ENCODE measurements around the gene S100A13. TPM values are rescaled to one million over a fixed set of nuclear protein-coding genes. Genes with fewer than 3 reads are reported as not detected.

S100A13 gene
- total and polyA plus RNA-seq, 10 of the 15 experiments (the other 5 are each of a cell fraction or from before 2014, with no cell fraction given): 5.7 to 30.9 (median 9.1) TPM

DNA sequence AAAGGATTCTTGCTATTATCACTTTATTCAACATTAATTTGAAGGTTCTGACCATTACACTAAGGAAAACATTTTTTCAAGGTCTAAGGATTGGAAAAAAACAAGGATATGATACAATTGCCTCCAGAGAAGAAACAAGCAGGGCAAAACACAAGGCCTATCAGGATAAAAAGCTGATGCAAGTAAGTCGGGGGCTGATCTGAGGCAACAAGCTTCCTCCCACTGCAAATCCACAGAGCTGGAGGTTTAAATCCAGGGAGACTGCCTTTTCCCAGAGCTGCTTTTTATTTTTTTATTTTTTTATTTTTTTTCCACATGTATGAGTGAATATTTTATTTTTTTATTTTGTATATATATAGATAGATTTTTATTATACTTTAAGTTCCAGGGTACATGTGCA lies 42.3 kb downstream of the S100A13 start:
- no peak overlapping the region for H3K9ac ChIP-seq (ENCODE audit: control insufficient read depth, insufficient read depth, low read length)
- no peaks in the 10 kb centered on the region for H3K9me3 ChIP-seq (replicated peaks; ENCODE audit: control insufficient read depth, insufficient read depth, low read length)
- no peak overlapping the region for H3K4me2 ChIP-seq (ENCODE audit: control insufficient read depth, insufficient read depth)
- H3K4me3 ChIP-seq: no peak overlapping the region
- in situ Hi-C loops (cut with MboI) (no loop called here), intact Hi-C loops (cut with micrococcal nuclease; ENCODE audit: unreplicated experiment) (no loop called here)
- TF ChIP-seq, protein P1, sequence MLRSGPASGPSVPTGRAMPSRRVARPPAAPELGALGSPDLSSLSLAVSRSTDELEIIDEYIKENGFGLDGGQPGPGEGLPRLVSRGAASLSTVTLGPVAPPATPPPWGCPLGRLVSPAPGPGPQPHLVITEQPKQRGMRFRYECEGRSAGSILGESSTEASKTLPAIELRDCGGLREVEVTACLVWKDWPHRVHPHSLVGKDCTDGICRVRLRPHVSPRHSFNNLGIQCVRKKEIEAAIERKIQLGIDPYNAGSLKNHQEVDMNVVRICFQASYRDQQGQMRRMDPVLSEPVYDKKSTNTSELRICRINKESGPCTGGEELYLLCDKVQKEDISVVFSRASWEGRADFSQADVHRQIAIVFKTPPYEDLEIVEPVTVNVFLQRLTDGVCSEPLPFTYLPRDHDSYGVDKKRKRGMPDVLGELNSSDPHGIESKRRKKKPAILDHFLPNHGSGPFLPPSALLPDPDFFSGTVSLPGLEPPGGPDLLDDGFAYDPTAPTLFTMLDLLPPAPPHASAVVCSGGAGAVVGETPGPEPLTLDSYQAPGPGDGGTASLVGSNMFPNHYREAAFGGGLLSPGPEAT (IDR thresholded peaks at IDR 0.05; ENCODE audit: low read depth): no peak
- TF ChIP-seq CBX5 (IDR thresholded peaks at IDR 0.05; ENCODE audit: low read depth) (no peak), SPI1 (IDR thresholded peaks at IDR 0.05; ENCODE audit: borderline replicate concordance, insufficient read depth, low read depth, low read length) (no peak), EP300 (IDR thresholded peaks at IDR 0.05; ENCODE audit: borderline replicate concordance in 1 of 2, control insufficient read depth in 1 of 2, low read depth in 2 of 2, low read length in 2 of 2) (no peak), RFX5 (IDR thresholded peaks at IDR 0.05; ENCODE audit: low read depth, low read length) (no peak), SMAD1 (IDR thresholded peaks at IDR 0.05; ENCODE audit: low read depth, partially characterized antibody) (no peak), NFYB (IDR thresholded peaks at IDR 0.05; ENCODE audit: insufficient read depth, low read depth, low read length) (no peak), MYB (IDR thresholded peaks at IDR 0.05; ENCODE audit: borderline replicate concordance, low read depth, low read length) (no peak)
- TF ChIP-seq, protein P2, sequence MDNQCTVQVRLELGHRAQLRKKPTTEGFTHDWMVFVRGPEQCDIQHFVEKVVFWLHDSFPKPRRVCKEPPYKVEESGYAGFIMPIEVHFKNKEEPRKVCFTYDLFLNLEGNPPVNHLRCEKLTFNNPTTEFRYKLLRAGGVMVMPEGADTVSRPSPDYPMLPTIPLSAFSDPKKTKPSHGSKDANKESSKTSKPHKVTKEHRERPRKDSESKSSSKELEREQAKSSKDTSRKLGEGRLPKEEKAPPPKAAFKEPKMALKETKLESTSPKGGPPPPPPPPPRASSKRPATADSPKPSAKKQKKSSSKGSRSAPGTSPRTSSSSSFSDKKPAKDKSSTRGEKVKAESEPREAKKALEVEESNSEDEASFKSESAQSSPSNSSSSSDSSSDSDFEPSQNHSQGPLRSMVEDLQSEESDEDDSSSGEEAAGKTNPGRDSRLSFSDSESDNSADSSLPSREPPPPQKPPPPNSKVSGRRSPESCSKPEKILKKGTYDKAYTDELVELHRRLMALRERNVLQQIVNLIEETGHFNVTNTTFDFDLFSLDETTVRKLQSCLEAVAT (IDR thresholded peaks at IDR 0.05): no peak
- TF ChIP-seq, protein P3, sequence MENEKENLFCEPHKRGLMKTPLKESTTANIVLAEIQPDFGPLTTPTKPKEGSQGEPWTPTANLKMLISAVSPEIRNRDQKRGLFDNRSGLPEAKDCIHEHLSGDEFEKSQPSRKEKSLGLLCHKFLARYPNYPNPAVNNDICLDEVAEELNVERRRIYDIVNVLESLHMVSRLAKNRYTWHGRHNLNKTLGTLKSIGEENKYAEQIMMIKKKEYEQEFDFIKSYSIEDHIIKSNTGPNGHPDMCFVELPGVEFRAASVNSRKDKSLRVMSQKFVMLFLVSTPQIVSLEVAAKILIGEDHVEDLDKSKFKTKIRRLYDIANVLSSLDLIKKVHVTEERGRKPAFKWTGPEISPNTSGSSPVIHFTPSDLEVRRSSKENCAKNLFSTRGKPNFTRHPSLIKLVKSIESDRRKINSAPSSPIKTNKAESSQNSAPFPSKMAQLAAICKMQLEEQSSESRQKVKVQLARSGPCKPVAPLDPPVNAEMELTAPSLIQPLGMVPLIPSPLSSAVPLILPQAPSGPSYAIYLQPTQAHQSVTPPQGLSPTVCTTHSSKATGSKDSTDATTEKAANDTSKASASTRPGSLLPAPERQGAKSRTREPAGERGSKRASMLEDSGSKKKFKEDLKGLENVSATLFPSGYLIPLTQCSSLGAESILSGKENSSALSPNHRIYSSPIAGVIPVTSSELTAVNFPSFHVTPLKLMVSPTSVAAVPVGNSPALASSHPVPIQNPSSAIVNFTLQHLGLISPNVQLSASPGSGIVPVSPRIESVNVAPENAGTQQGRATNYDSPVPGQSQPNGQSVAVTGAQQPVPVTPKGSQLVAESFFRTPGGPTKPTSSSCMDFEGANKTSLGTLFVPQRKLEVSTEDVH (IDR thresholded peaks at IDR 0.05; ENCODE audit: low read depth, partially characterized antibody): no peak
- TF ChIP-seq, protein P4, sequence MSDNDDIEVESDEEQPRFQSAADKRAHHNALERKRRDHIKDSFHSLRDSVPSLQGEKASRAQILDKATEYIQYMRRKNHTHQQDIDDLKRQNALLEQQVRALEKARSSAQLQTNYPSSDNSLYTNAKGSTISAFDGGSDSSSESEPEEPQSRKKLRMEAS (IDR thresholded peaks at IDR 0.05; ENCODE audit: low read depth, low read length): no peak
- TF ChIP-seq, protein P5, sequence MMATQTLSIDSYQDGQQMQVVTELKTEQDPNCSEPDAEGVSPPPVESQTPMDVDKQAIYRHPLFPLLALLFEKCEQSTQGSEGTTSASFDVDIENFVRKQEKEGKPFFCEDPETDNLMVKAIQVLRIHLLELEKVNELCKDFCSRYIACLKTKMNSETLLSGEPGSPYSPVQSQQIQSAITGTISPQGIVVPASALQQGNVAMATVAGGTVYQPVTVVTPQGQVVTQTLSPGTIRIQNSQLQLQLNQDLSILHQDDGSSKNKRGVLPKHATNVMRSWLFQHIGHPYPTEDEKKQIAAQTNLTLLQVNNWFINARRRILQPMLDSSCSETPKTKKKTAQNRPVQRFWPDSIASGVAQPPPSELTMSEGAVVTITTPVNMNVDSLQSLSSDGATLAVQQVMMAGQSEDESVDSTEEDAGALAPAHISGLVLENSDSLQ (IDR thresholded peaks at IDR 0.05): no peak
- no peak overlapping the region for H2AFZ ChIP-seq (ENCODE audit: control insufficient read depth, low read depth, low read length)
- no peaks in the 10 kb centered on the region for H3K27me3 ChIP-seq (replicated peaks in 1 of 2; ENCODE audit: control insufficient read depth in 2 of 2, insufficient read depth in 2 of 2, low read length in 1 of 2)
- no peaks in the 10 kb centered on the region for H4K20me1 ChIP-seq (ENCODE audit: control insufficient read depth, insufficient read depth)
- 39% methylated on average over 1 of the region's 1 CpG for WGBS (ENCODE audit: insufficient coverage, insufficient replicate concordance, low lambda C conversion rate, missing lambda C conversion rate)
- POLR2A ChIA-PET: no interaction called here
- BruUV-seq (replicated peaks): no TSS peak
- H3K36me3 ChIP-seq (ENCODE audit: control insufficient read depth in 2 of 2, insufficient read depth in 2 of 2, low read length in 1 of 2): no peaks in the 10 kb centered on the region
- ATAC-seq (no peak), DNase-seq (ENCODE audit: low read depth, low spot score) (no peak), FAIRE-seq (no peak)
- no peaks in the 10 kb centered on the region for H3K79me2 ChIP-seq (ENCODE audit: control insufficient read depth, insufficient read depth, low read length)
- no peak overlapping the region for H3K27ac ChIP-seq (ENCODE audit: control insufficient read depth, insufficient read depth)
- no peaks in the 10 kb centered on the region for H3K4me1 ChIP-seq (ENCODE audit: control insufficient read depth, insufficient read depth, low read length)
- RAD21 ChIA-PET (ENCODE audit: unreplicated experiment): interaction anchor here (0.7 to 1.9 kb wide), 4 partner anchors 14 to 50 kb away, joined by 3 to 6 read pairs (median 4); partner anchors contain the start of gene S100A14
- CTCF ChIA-PET: interaction anchor here (0.6 to 1.9 kb wide), 5 partner anchors 13 to 405 kb away, joined by 3 to 8 read pairs (median 4); partner anchors contain the start of gene S100A13
- SMC1A ChIA-PET (ENCODE audit: uncharacterized antibody, unreplicated experiment): interaction anchor here (0.9 to 1.8 kb wide), 5 partner anchors 9 to 164 kb away, joined by 3 to 5 read pairs (median 4); partner anchors contain the start of gene S100A1
